Activated effector memory CD4-positive, alpha-beta T cell treated with Interleukin-2 at 50 U/mL for 16 hours (primary cell): ENCODE data around the gene CCDC85B.

Source experiments
- DNase-seq: peaks from one replicate; pipeline ENCODE4 v3.0.0-alpha.2; 2020

Gene CCDC85B

GRCh38 chr11:65912845-65913244, 22.4 kb downstream of the CCDC85B start:
- DNase-seq, result no peak

- no peak for DNase-seq
Observed at GRCh38 chr11:65915101-65915820, 24.8 kb downstream of the CCDC85B start.

GRCh38 chr11:65915821-65916251, 25.4 kb downstream of the CCDC85B start:
- DNase-seq, result no peak

GRCh38 chr11:65916391-65916790, 25.9 kb downstream of the CCDC85B start:
- DNase-seq, result no peak

GRCh38 chr11:65917077-65917433, 26.6 kb downstream of the CCDC85B start:
- no peak for DNase-seq

GRCh38 chr11:65917434-65918210, 27.1 kb downstream of the CCDC85B start:
- no peak for DNase-seq

- no peak for DNase-seq
Observed at GRCh38 chr11:65918211-65919140, 28.0 kb downstream of the CCDC85B start, which contains the start of gene C11orf68. TSS of gene C11orf68 (minus strand) at chr11:65919062. CDS start at chr11:65919031, 31 bp downstream.

GRCh38 chr11:65919141-65919572, 28.7 kb downstream of the CCDC85B start, which contains the start of gene DRAP1:
TSS of gene DRAP1 (plus strand) at chr11:65919426. CDS start at chr11:65919502, 76 bp downstream.
- DNase-seq, result peak; percentile 97

GRCh38 chr11:65919573-65920371, 29.3 kb downstream of the CCDC85B start:
- DNase-seq, result no peak

- no peak for DNase-seq
Observed at GRCh38 chr11:65920372-65920802, 29.9 kb downstream of the CCDC85B start.

GRCh38 chr11:65921033-65921555, 30.6 kb downstream of the CCDC85B start:
- no peak for DNase-seq

GRCh38 chr11:65921876-65922275, 31.4 kb downstream of the CCDC85B start:
- DNase-seq, result no peak

- no peak for DNase-seq
Observed at GRCh38 chr11:65922565-65922964, 32.1 kb downstream of the CCDC85B start.

- no peak for DNase-seq
Observed at GRCh38 chr11:65925397-65925796, 34.9 kb downstream of the CCDC85B start.

- peak; percentile 71 for DNase-seq
Observed at GRCh38 chr11:65927904-65928397, 37.5 kb downstream of the CCDC85B start.

GRCh38 chr11:65928667-65929066, 38.2 kb downstream of the CCDC85B start:
- DNase-seq, result no peak

GRCh38 chr11:65931773-65932557, 41.5 kb downstream of the CCDC85B start:
- DNase-seq, result no peak

GRCh38 chr11:65932558-65932919, 42.1 kb downstream of the CCDC85B start:
- no peak for DNase-seq

GRCh38 chr11:65934014-65934413, 43.5 kb downstream of the CCDC85B start:
- no peak for DNase-seq

GRCh38 chr11:65937766-65938165, 47.3 kb downstream of the CCDC85B start:
- no peak for DNase-seq
